Measurements from ENCODE around the gene RAC3. TPM values are rescaled to one million over a fixed set of nuclear protein-coding genes. Genes with fewer than 3 reads are reported as not detected.

The RAC3 gene
- total and polyA plus RNA-seq, 4 donors = 51.7 to 214 (median 135) TPM

DNA sequence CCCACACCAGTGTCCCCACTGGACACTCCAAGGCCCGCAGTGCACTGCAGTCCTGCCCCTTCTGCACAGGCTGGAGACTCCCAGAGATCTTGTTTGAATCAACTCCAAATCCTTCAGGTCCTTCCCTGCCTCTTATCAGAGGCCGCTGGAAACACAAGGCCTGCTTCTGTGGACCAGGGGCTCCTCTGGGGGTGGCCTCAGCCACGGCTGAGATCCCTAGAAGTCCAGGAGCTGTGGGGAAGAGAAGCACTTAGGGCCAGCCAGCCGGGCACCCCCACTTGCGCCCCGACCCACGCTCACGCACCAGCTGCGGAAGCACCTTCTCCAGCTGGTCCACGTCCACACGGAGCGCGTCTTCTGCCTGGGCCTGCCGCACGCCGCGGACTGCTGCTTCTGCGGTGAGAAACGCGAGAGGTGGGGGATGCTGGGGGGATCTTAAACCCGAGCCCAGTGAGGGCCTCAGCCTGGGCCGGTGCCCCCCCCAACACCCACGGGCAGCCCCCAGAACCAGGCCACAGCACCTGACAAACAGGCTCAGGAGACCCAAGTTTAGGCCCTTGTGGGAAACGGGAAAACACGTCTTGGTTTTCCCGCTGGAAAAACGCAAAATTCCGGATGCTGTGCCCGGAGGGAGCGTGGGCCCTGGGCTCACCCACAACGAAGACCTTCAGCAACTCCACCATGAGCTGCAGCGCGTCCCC lies 12.3 kb upstream of the RAC3 start:
- DNase-seq (ENCODE audit: low read depth in 4 of 6, low spot score in 6 of 6) = no peak
- no peaks in the 10 kb centered on the region for H3K9me3 ChIP-seq (ENCODE audit: control insufficient read depth, insufficient read depth, low read length)
- WGBS (ENCODE audit: insufficient coverage) = 94% methylated on average over 29 of the region's 33 CpGs
- peaks cover 59% of the 10 kb centered on the region for H3K4me1 ChIP-seq (ENCODE audit: control insufficient read depth, insufficient read depth, low read length)
- peaks cover 72% of the 10 kb centered on the region for H3K36me3 ChIP-seq (ENCODE audit: control insufficient read depth, insufficient read depth, low read length)
- H3K27me3 ChIP-seq (ENCODE audit: control insufficient read depth, insufficient read depth, low read length) = no peaks in the 10 kb centered on the region
- no peak overlapping the region for H3K4me3 ChIP-seq (ENCODE audit: low read depth, low read length)
- H3K27ac ChIP-seq (ENCODE audit: low read depth, low read length) = no peak overlapping the region

GRCh38 chr17:82019690-82020571 lies 11.5 kb upstream of the RAC3 start:
- 60% methylated on average over 30 of the region's 34 CpGs for WGBS (ENCODE audit: insufficient coverage)
- no peak overlapping the region for H3K4me3 ChIP-seq (ENCODE audit: low read depth, low read length)
- no peaks in the 10 kb centered on the region for H3K27me3 ChIP-seq (ENCODE audit: control insufficient read depth, insufficient read depth, low read length)
- H3K36me3 ChIP-seq (ENCODE audit: control insufficient read depth, insufficient read depth, low read length) = peaks cover 71% of the 10 kb centered on the region
- no peaks in the 10 kb centered on the region for H3K9me3 ChIP-seq (ENCODE audit: control insufficient read depth, insufficient read depth, low read length)
- H3K27ac ChIP-seq (ENCODE audit: low read depth, low read length) = no peak overlapping the region
- DNase-seq (ENCODE audit: low read depth in 4 of 6, low spot score in 6 of 6) = no peak
- H3K4me1 ChIP-seq (ENCODE audit: control insufficient read depth, insufficient read depth, low read length) = peaks cover 59% of the 10 kb centered on the region

DNA sequence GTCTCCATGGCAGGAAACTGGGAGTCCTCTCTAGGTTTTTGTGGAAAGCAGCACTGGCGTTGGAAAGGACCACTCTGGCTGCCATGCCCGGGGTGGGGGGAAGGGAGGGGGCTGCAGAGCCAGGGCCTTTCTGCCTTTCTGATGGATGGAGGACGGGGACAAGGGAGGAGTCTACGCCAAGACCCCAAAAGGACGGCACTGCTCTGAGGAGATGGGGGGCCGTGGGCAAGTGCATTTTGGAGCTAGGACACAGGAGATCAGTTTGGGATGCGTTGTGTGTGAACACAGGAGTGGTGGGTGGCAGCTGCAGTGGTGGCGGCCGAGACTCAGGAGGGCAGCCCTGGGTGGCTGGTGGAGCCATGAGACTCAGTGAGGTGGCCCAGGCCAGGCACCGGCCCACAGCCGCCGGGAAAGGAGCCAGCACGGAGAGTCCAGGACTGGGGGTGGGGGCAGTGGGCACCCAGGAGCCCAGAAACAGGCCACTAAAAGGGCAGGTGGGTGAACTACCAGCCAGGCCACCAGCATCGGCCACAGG lies 10.8 kb upstream of the RAC3 start:
- peaks cover 55% of the 10 kb centered on the region for H3K4me1 ChIP-seq (ENCODE audit: control insufficient read depth, insufficient read depth, low read length)
- H3K4me3 ChIP-seq (ENCODE audit: low read depth, low read length) = no peak overlapping the region
- no peaks in the 10 kb centered on the region for H3K9me3 ChIP-seq (ENCODE audit: control insufficient read depth, insufficient read depth, low read length)
- WGBS (ENCODE audit: insufficient coverage) = 74% methylated on average over 14 of the region's 14 CpGs
- H3K36me3 ChIP-seq (ENCODE audit: control insufficient read depth, insufficient read depth, low read length) = peaks cover 71% of the 10 kb centered on the region
- H3K27me3 ChIP-seq (ENCODE audit: control insufficient read depth, insufficient read depth, low read length) = no peaks in the 10 kb centered on the region
- no peak overlapping the region for H3K27ac ChIP-seq (ENCODE audit: low read depth, low read length)
- no peak for DNase-seq (ENCODE audit: low read depth in 4 of 6, low spot score in 6 of 6)

DNA sequence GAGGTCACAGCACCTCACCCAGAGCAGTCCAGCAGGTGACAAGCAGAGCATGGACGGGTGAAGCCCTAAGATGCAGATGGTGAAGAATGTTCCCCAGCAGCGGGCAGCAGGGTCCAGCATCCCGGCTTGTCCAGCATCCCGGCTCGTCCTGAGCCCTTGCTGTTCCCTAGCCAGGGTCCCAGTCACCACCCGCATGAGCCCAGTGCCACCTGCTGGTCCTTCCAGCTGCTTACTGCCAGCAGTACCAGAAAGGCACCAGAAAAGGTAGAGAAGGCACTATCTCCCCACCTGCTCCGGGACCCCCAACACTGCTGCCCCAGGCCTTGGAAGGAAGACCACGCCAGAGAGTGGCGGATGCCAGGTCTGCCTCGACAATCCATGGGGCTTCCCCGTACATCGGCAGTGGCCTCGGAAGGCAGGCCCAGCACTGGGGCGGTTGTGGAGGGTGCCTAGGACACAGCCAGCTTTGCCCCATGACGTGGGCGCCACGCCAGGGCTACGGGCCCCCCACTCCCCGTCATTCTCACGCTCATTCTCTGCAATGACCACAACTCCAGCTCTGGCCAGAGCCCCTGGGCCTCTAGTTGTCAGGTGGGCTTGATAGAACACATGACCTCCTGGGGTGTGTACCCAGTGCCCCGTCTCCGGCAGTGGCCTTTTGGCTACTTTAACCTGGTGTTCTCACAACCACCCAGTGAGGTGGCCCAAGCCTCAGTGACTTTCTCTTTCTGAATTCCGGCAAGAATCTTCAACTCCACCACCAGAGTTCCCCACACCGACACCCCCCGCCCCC lies 10.2 kb upstream of the RAC3 start:
- Histone ChIP-seq H3K4me3 (ENCODE audit: low read depth, low read length) (no peak overlapping the region), H3K27ac (ENCODE audit: low read depth, low read length) (no peak overlapping the region), H3K27me3 (ENCODE audit: control insufficient read depth, insufficient read depth, low read length) (no peaks in the 10 kb centered on the region), H3K9me3 (ENCODE audit: control insufficient read depth, insufficient read depth, low read length) (no peaks in the 10 kb centered on the region), H3K36me3 (ENCODE audit: control insufficient read depth, insufficient read depth, low read length) (peaks cover 71% of the 10 kb centered on the region), H3K4me1 (ENCODE audit: control insufficient read depth, insufficient read depth, low read length) (peaks cover 55% of the 10 kb centered on the region)
- 58% methylated on average over 24 of the region's 25 CpGs for WGBS (ENCODE audit: insufficient coverage)
- DNase-seq (ENCODE audit: low read depth in 4 of 6, low spot score in 6 of 6) = peak in 2 of 6 donors; percentile 71 to 78

DNA sequence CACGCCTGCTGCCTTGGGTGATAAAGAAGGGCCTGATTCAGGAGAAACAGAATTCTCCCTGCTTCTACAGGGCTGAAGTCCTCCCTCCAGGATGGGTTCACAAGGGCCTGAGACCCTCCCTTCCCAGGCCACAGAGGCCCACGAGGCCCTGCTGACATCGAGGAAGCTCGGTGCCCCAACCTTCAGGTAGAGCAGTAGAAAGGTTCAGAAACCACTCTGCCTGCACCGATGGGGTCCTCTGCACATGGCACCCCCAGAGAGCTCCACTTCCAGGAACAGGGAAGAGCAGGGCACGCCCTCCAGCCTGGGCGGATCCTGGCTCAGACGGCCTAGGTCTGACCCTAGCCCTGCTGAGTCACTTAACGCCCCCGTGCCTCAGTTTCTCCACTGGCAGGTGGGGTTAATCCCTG lies 9.6 kb upstream of the RAC3 start:
- Histone ChIP-seq H3K36me3 (ENCODE audit: control insufficient read depth, insufficient read depth, low read length) (peaks cover 71% of the 10 kb centered on the region), H3K27ac (ENCODE audit: low read depth, low read length) (no peak overlapping the region), H3K4me3 (ENCODE audit: low read depth, low read length) (peak overlapping the region; percentile 73), H3K9me3 (ENCODE audit: control insufficient read depth, insufficient read depth, low read length) (no peaks in the 10 kb centered on the region), H3K27me3 (ENCODE audit: control insufficient read depth, insufficient read depth, low read length) (no peaks in the 10 kb centered on the region), H3K4me1 (ENCODE audit: control insufficient read depth, insufficient read depth, low read length) (peaks cover 51% of the 10 kb centered on the region)
- 13% methylated on average over 10 of the region's 10 CpGs for WGBS (ENCODE audit: insufficient coverage)
- DNase-seq (ENCODE audit: low read depth in 4 of 6, low spot score in 6 of 6) = no peak

DNA sequence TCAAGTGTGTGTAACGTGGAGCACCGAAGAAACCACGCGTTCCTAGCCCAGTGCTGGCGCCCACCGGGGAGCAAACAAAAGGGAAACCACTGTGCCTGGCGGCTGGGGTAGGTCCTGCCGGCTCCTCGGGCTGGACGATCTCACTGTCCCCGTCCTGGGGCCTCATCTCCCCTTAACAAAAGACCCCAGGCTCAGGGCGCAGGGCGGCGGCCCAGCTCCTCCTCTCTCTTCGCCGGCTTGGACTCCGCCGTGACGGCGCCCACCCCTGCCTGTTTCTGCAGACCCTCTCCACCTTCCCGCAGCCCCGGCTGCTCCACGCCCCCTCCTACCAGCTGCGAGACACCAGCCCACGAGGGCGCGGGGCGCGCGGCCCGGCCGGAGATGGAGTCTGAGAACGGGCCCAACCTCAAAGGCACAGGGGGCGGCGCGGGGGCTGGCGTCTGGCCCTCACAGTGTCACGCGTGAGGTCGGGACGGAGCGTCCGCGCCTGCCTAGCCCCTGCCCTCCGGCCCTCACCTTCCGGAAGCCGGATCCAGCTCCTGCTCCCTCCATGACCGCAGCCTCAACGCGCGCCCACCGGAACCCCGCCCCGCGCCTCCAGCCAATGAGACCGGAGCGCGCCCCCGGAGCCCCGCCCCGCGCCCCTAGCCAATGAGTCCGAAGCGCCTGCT lies 9.0 kb upstream of the RAC3 start, which contains the start of gene CENPX:
Gene CENPX (minus strand): TSS at position 569 of the 671 bp plus-strand sequence. CDS start 17 bp downstream, at position 552.
- Histone ChIP-seq H3K27ac (ENCODE audit: low read depth, low read length) (no peak within 1 kb of the TSS), H3K9me3 (ENCODE audit: control insufficient read depth, insufficient read depth, low read length) (no peaks in the 10 kb centered on the region), H3K4me3 (ENCODE audit: low read depth, low read length) (peak within 1 kb of the TSS; percentile 73), H3K4me1 (ENCODE audit: control insufficient read depth, insufficient read depth, low read length) (peaks cover 51% of the 10 kb centered on the region), H3K27me3 (ENCODE audit: control insufficient read depth, insufficient read depth, low read length) (no peaks in the 10 kb centered on the region), H3K36me3 (ENCODE audit: control insufficient read depth, insufficient read depth, low read length) (peaks cover 71% of the 10 kb centered on the region)
- no peak for DNase-seq (ENCODE audit: low read depth in 4 of 6, low spot score in 6 of 6)
- WGBS (ENCODE audit: insufficient coverage) = under 1% methylated on average over 64 of the region's 64 CpGs

- H3K4me3 ChIP-seq (ENCODE audit: low read depth, low read length) = peak within 1 kb of the TSS; percentile 73
- H3K27ac ChIP-seq (ENCODE audit: low read depth, low read length) = no peak within 1 kb of the TSS
- H3K4me1 ChIP-seq (ENCODE audit: control insufficient read depth, insufficient read depth, low read length) = peaks cover 51% of the 10 kb centered on the region
- 0% methylated on average over 40 of the region's 42 CpGs for WGBS (ENCODE audit: insufficient coverage)
- DNase-seq (ENCODE audit: low read depth in 4 of 6, low spot score in 6 of 6) = peak; percentile 91 to 100 (median 99)
- H3K27me3 ChIP-seq (ENCODE audit: control insufficient read depth, insufficient read depth, low read length) = no peaks in the 10 kb centered on the region
- no peaks in the 10 kb centered on the region for H3K9me3 ChIP-seq (ENCODE audit: control insufficient read depth, insufficient read depth, low read length)
- H3K36me3 ChIP-seq (ENCODE audit: control insufficient read depth, insufficient read depth, low read length) = peaks cover 71% of the 10 kb centered on the region
Observed at GRCh38 chr17:82022981-82023446, 8.5 kb upstream of the RAC3 start, which contains the start of gene LRRC45. TSS of gene LRRC45 (plus strand) at chr17:82023305. CDS start at chr17:82023644, 339 bp downstream.

DNA sequence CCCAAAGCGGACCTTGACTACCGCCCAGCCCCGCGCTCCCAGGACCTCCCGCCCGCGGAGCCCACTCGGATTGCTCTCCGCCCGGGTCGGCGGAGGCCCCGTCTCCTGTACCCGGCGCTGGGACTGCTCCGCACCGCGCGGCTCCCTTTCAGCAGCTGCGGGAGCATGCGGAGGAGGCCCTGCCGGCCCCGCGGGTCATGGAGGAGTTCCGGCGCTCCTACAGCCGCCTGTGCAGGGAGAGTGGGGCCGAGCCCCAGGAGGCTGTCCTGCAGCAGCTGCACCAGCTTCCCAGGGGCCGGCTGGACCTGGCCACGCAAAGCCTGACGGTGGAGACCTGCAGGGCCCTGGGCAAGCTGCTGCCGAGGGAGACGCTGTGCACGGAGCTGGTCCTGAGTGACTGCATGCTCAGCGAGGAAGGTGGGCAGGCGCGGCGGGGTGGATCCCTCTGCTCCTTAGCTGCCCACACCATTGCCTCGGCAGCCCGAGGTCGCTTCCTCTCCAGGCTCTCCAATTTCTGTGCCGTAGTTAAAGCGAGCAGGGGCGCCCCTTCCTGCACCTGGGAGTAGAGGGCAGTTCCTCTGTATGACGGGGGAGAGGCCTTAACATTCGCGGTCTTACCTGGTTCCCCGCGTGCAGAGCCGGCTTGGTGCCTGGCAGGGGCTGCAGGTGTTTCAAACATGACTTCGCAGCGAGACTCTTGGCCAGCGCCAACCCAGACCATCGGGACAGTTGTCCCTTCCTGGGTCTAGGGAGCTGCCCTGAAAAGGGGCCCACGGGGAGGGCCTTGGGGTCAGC lies 7.8 kb upstream of the RAC3 start:
- DNase-seq (ENCODE audit: low read depth in 4 of 6, low spot score in 6 of 6) = no peak
- no peak overlapping the region for H3K27ac ChIP-seq (ENCODE audit: low read depth, low read length)
- peaks cover 51% of the 10 kb centered on the region for H3K4me1 ChIP-seq (ENCODE audit: control insufficient read depth, insufficient read depth, low read length)
- no peaks in the 10 kb centered on the region for H3K9me3 ChIP-seq (ENCODE audit: control insufficient read depth, insufficient read depth, low read length)
- 6% methylated on average over 55 of the region's 55 CpGs for WGBS (ENCODE audit: insufficient coverage)
- H3K27me3 ChIP-seq (ENCODE audit: control insufficient read depth, insufficient read depth, low read length) = no peaks in the 10 kb centered on the region
- peaks cover 71% of the 10 kb centered on the region for H3K36me3 ChIP-seq (ENCODE audit: control insufficient read depth, insufficient read depth, low read length)
- H3K4me3 ChIP-seq (ENCODE audit: low read depth, low read length) = peak overlapping the region; percentile 62

Measured in spinal cord (tissue), 10 donors.